ENCODE data around the gene CSMD2.

The CSMD2 gene

GRCh38 chr1:33852711-33853110 is 312.3 kb downstream of the CSMD2 start:
- no peak overlapping the region for H3K4me3 ChIP-seq (ENCODE audit: low read depth in 1 of 2, low read length in 1 of 2)
- no peaks in the 10 kb centered on the region for H3K4me1 ChIP-seq (ENCODE audit: control insufficient read depth in 1 of 2, insufficient read depth in 1 of 2, low read depth in 1 of 2, low read length in 1 of 2)
- no peaks in the 10 kb centered on the region for H3K27me3 ChIP-seq
- TF ChIP-seq CTCF (IDR thresholded peaks at IDR 0.05): no peak
- H3K27ac ChIP-seq: no peak overlapping the region
- H3K36me3 ChIP-seq: no peaks in the 10 kb centered on the region
- no peaks in the 10 kb centered on the region for H3K9me3 ChIP-seq

- H3K9me3 ChIP-seq: no peaks in the 10 kb centered on the region
- no peaks in the 10 kb centered on the region for H3K36me3 ChIP-seq
- no peaks in the 10 kb centered on the region for H3K27me3 ChIP-seq
- no peak for TF ChIP-seq CTCF (IDR thresholded peaks at IDR 0.05)
- no peak overlapping the region for H3K4me3 ChIP-seq (ENCODE audit: low read depth in 1 of 2, low read length in 1 of 2)
- H3K27ac ChIP-seq: no peak overlapping the region
- no peaks in the 10 kb centered on the region for H3K4me1 ChIP-seq (ENCODE audit: control insufficient read depth in 1 of 2, insufficient read depth in 1 of 2, low read depth in 1 of 2, low read length in 1 of 2)
Observed at GRCh38 chr1:33850481-33850880, 314.5 kb downstream of the CSMD2 start.

GRCh38 chr1:33849211-33849610 is 315.8 kb downstream of the CSMD2 start:
- TF ChIP-seq CTCF (IDR thresholded peaks at IDR 0.05): no peak
- H3K9me3 ChIP-seq: no peaks in the 10 kb centered on the region
- H3K27ac ChIP-seq: no peak overlapping the region
- H3K27me3 ChIP-seq: no peaks in the 10 kb centered on the region
- H3K4me1 ChIP-seq (ENCODE audit: control insufficient read depth in 1 of 2, insufficient read depth in 1 of 2, low read depth in 1 of 2, low read length in 1 of 2): no peaks in the 10 kb centered on the region
- H3K4me3 ChIP-seq (ENCODE audit: low read depth in 1 of 2, low read length in 1 of 2): no peak overlapping the region
- H3K36me3 ChIP-seq: no peaks in the 10 kb centered on the region

DNA sequence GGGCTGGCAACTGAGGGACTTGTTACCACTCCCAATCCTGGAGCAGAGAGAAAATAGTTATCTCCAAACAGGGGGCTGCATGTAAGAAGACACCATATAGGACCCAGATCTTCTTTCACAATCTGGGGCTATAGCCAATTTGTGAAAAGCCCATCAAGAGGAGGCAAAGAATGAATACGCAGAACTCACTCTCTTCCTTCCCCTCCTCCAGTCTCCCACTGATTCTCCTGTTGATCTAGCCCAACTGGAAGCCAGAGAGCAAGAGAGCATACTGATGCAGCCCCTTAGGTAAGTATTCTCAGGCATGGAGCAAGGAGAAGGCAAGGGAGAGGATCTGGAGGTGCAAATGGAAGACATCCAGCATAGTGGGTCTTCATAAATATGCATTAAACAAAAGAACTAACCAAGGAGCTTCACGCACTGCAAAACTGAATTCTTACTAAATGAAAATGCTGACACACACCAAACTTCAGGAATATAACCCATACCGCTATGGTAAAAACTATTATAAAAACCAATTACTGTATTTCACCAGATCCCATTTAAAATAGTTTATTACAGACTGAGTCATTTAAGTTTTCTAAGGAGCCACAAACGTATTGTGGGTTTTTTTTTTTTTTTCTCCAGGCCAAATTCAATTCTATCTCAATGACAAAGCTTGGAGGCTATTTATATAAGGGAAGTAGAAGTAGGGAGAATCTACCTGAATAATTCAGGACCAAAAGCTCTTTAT is 316.7 kb downstream of the CSMD2 start:
- H3K36me3 ChIP-seq: no peaks in the 10 kb centered on the region
- H3K27me3 ChIP-seq: no peaks in the 10 kb centered on the region
- H3K4me3 ChIP-seq (ENCODE audit: low read depth in 1 of 2, low read length in 1 of 2): no peak overlapping the region
- H3K27ac ChIP-seq: no peak overlapping the region
- no peaks in the 10 kb centered on the region for H3K4me1 ChIP-seq (ENCODE audit: control insufficient read depth in 1 of 2, insufficient read depth in 1 of 2, low read depth in 1 of 2, low read length in 1 of 2)
- TF ChIP-seq CTCF (IDR thresholded peaks at IDR 0.05): no peak
- no peaks in the 10 kb centered on the region for H3K9me3 ChIP-seq

- no peaks in the 10 kb centered on the region for H3K9me3 ChIP-seq
- no peak for TF ChIP-seq CTCF (IDR thresholded peaks at IDR 0.05)
- no peaks in the 10 kb centered on the region for H3K4me1 ChIP-seq (ENCODE audit: control insufficient read depth in 1 of 2, insufficient read depth in 1 of 2, low read depth in 1 of 2, low read length in 1 of 2)
- no peak overlapping the region for H3K27ac ChIP-seq
- H3K27me3 ChIP-seq: no peaks in the 10 kb centered on the region
- H3K4me3 ChIP-seq (ENCODE audit: low read depth in 1 of 2, low read length in 1 of 2): no peak overlapping the region
- H3K36me3 ChIP-seq: no peaks in the 10 kb centered on the region
Observed at GRCh38 chr1:33846861-33847260, 318.2 kb downstream of the CSMD2 start.

Measured in neutrophil (primary cell).